ENCODE measurements around the gene LIMCH1.

GRCh38 chr4:41744572-41745291, 206.8 kb downstream of the LIMCH1 start:
- TF ChIP-seq CTCF (IDR thresholded peaks at IDR 0.05; ENCODE audit: low read depth, low read length): no peak
- no peak for TF ChIP-seq EZH2phosphoT487 (IDR thresholded peaks at IDR 0.05; ENCODE audit: low read depth)
